ENCODE results near the gene LGALS4.
"Not testable (repeated sequence)": the region's sequence is repeated elsewhere in the genome, so short reads cannot be mapped to it uniquely, and the experiment has no call there.

The LGALS4 gene

DNA sequence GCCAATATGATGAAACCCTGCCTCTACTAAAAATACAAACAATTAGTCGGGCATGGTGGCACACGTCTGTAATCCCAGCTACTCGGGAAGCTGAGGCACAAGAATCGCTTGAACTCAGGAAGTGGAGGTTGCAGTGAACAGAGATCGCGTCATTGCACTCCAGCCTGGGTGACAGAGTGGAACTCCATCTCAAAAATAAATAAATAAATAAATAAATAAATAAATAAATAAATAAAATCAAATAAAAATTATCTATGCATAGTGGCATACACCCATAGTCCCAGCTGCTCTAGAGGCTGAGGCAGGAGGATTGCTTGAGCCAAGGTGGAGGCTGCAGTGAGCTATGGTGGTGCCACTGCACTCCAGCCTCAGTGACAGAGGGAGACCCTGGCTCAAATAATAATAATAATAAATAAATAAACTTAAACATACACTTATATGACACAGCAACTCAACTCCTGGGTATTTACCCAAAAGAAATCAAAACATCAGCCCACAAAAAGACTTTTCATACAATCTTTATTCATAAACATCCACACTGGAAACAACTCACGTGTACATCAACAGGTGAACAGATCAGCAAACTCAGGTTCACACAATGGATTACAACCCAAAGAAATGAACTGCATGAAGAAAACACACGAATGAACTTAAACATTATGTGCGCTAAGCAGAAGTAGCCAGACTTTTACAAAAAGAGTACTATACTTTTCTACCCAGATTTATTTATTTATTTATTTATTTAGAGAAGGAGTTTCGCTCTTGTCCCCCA lies 46.3 kb downstream of the LGALS4 start:
- no peak for DNase-seq

DNA sequence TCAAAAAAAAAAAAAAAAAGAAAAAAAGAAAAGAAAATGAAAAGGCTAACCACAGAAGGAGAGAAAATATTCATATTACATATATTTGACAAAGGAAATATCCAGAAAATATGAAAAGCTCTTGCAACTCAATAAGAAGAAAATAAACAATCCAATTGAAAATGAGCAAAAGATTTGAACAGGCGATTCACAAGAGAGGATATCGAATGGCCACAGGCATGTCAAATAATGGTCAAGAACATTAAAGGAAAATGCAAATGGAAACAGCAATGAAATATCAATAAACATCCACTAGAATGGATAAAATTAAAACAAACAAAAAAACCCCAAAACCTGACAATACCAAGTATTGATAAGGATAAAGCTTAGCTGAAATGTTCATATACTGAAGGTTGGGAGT lies 47.5 kb downstream of the LGALS4 start:
- no peak for DNase-seq

DNA sequence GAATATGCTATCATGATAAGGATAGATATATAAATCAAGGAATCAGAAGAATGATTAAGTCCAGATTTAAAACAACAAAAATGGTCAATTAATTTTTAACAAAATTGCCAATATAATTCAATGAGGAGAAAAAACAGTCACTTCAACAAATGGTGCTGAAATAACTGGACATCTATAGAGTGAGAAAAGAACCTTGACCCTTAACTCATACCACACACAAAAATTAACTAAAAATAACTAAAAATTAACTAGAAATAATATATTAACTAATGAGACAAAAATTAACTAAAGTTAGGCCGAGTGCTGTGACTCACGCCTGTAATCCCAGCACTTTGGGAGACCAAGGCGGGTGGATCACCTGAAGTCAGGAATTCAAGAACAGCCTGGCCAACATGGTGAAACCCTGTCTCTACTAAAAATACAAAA lies 48.9 kb downstream of the LGALS4 start:
- DNase-seq, result no peak

DNA sequence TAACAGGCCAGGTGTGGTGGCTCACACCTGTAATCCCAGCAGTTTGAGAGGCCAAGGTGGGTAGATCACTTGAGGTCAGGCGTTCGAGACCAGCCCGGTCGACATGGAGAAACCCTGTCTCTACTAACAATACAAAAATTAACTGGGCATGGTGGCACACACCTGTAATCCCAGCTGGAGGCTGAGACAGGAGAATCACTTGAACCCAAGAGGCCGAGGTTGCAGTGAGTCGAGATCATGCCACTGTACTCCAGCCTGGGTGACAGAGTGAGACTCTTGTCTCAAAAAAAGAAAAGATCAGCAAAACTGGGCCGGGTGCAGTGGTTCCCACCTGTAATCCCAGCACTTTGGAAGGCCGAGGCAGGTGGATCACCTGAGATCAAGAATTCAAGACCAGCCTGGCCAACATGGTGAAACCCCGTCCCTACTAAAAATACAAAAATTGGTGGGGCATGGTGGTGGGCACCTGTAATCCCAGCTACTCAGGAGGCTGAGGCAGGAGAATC lies 50.8 kb downstream of the LGALS4 start:
- not testable (repeated sequence) for DNase-seq

DNA sequence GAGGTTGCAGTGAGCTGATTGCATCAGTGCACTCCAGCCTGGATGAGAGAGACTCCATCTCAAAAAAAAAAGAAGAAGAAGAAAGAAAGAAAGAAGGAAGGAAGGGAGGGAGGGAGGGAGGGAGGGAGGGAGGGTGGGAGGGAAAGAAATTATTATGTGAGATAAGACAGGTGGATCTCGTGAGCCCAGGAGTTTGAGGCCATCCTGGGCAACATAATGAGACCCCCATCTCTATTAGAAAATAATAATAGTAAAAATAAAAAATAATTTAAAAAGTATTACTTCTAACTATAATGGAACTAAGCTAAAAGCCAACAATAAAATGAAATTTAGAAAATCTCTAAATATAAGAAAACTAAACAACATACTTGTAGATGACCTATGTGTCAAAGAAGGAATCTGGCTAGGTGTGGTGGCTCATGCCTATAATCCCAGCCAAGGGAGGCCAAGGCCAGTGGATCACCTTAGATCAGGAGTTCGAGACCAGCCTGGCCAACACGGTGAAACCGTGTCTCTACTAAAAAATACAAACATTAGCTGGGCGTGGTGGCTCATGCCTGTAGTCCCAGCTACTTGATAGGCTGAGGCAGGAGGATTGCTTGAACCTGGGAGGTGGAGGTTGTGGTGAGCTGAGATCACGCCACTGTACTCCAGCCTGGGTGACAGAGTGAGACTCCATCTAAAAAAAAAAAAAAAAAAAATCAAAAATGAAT lies 51.8 kb downstream of the LGALS4 start:
- not testable (repeated sequence) for DNase-seq

DNA sequence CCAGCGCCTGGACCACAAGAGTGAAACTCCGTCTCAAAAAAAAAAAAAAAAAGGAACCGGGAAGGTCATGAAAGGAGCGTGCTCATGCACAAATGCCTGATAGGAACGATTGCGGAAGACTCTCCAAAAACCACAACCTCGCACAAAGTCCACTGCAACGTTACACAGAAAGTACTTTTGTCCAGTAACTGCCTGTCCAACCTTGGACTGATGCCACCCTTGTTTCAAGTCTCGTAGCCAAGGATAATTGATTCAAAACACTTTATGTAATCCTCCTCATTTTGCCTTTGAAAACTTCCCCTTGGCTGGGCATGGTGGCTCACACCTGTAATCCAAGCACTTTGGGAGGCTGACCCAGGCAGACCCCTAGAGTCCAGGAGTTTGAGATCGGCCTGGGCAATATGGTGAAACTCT lies 53.1 kb downstream of the LGALS4 start:
- DNase-seq, result no peak

DNA sequence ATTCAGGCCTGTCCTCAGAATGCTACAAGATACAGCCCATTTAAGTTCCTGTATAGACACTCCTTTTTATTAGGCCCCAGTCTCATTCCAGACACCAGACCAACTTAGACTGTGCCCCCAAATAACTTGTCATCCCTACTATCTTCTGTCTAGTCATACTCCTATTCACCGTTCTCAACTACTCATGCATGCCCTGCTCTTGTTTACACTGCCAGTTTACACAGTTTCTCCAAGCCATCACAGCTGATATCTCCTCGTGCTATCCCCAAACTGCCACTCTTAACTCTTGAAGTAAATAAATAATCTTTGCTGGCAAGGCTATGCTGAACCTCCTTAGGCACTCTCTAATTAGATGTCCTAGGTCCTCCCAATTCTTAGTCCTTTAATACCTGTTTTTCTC lies 58.5 kb downstream of the LGALS4 start:
- not testable (repeated sequence) for DNase-seq

DNA sequence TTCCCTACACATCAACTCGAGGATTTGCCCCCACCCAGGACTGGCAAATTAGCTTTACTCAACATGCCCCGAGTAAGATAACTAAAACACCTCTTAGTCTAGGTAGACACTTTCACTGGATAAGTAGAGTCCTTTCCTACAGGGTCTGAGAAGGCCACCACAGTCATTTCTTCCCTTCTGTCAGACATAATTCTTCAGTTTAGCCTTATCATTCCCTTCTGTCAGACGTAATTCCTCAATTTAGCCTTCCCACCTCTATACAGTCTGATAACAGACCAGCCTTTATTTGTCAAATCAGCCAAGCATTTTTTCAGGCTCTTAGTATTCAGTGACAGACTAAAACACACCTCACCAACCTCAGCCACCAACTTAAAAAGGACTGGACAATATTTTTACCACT lies 59.0 kb downstream of the LGALS4 start:
- not testable (repeated sequence) for DNase-seq
